PC-9 (cell line): ENCODE measurements around the gene ATAD3C. TPM values are rescaled to one million over a fixed set of nuclear protein-coding genes. Genes with fewer than 3 reads are reported as not detected.

Experiments
- BruUV-seq: library from RNA; stranded (reverse); fragments of 400-500 nt; replicated peaks from 2 replicates; lab custom pipeline; 2021; lab: Mats Ljungman, UMichigan
- CTCF ChIA-PET: fragments of 300-600 bp; sonication (Branson Sonifier 250); formaldehyde crosslinking; loops from one replicate; lab custom pipeline; 2022; ENCODE audit warnings: antibody characterized with exemption; lab: Charles Lee
- POLR2A ChIA-PET: fragments of 300-600 bp; sonication (Branson Sonifier 250); formaldehyde crosslinking; loops from one replicate; lab custom pipeline; 2022; ENCODE audit warnings: antibody characterized with exemption; ENCODE audit not compliant: unreplicated experiment; lab: Charles Lee
- DNase-seq, 2 experiments: peaks; one replicate each; pipeline versions ENCODE4 v3.0.0 to v3.0.0-alpha.2; 2015 to 2022; ENCODE audit warnings: mixed read lengths in 1 of 2
- H2AFZ ChIP-seq: fragments of 200-600 bp; sonication (generic); 2 replicates; pipeline ENCODE4 v1.8.1; 2017; ENCODE audit warnings: antibody characterized with exemption
- H3F3A ChIP-seq: fragments of 200-600 bp; sonication (generic); 2 replicates; pipeline ENCODE4 v1.8.1; 2017; ENCODE audit warnings: antibody characterized with exemption, mild to moderate bottlenecking, low read depth; ENCODE audit not compliant: insufficient read depth
- H3K27ac ChIP-seq: fragments of 200-600 bp; sonication (generic); 2 replicates; pipeline ENCODE4 v1.6.1; 2016; ENCODE audit warnings: mixed run types
- H3K27me3 ChIP-seq: fragments of 200-600 bp; sonication (generic); 2 replicates; pipeline ENCODE4 v1.6.1; 2016; ENCODE audit warnings: low read depth, mixed run types; ENCODE audit not compliant: insufficient read depth
- H3K36me3 ChIP-seq: fragments of 200-600 bp; sonication (generic); 2 replicates; pipeline ENCODE4 v1.6.1; 2016; ENCODE audit warnings: low read depth, mixed run types
- H3K4me1 ChIP-seq: fragments of 200-600 bp; sonication (generic); replicated peaks from 2 replicates; pipeline ENCODE4 v1.6.1; 2016; ENCODE audit warnings: mixed run types; ENCODE audit not compliant: insufficient read depth
- H3K4me2 ChIP-seq: fragments of 200-600 bp; sonication (generic); 2 replicates; pipeline ENCODE4 v1.6.1; 2017; ENCODE audit warnings: mixed run types
- H3K4me3 ChIP-seq: fragments of 200-600 bp; sonication (generic); 2 replicates; pipeline ENCODE4 v1.6.1; 2016; ENCODE audit warnings: mixed run types
- H3K79me2 ChIP-seq: fragments of 200-600 bp; sonication (generic); 2 replicates; pipeline ENCODE4 v1.6.1; 2017; ENCODE audit warnings: low read depth, mixed run types
- H3K9me2 ChIP-seq: fragments of 200-600 bp; sonication (generic); 2 replicates; pipeline ENCODE4 v1.8.1; 2017; ENCODE audit warnings: mild to moderate bottlenecking; ENCODE audit not compliant: insufficient read depth
- H3K9me3 ChIP-seq: fragments of 200-600 bp; sonication (generic); 2 replicates; pipeline ENCODE4 v1.8.1; 2016; ENCODE audit warnings: low read depth; ENCODE audit not compliant: insufficient read depth
- H4K20me1 ChIP-seq: fragments of 200-600 bp; sonication (generic); 2 replicates; pipeline ENCODE4 v1.8.1; 2017; ENCODE audit not compliant: insufficient read depth
- CTCF ChIP-seq: fragments of 200-600 bp; sonication (generic); conservative IDR thresholded peaks from 2 replicates; pipeline ENCODE4 v1.6.1; 2017; ENCODE audit warnings: mixed run types, antibody characterized with exemption, mild to moderate bottlenecking, moderate library complexity
- EZH2 ChIP-seq: fragments of 200-600 bp; sonication (generic); IDR thresholded peaks from 2 replicates; pipeline ENCODE4 v1.8.0; 2017; ENCODE audit warnings: antibody characterized with exemption, low read depth
- intact Hi-C: fragments of 100-400 bp; cut with micrococcal nuclease; formaldehyde crosslinking; loops from one replicate; pipeline ENCODE4 v1.10.0; 2022; ENCODE audit not compliant: unreplicated experiment
- total RNA-seq: library from RNA; stranded (reverse); gene quantifications from 2 replicates; pipeline ENCODE4 v1.2.3, GENCODE V29; 2021

ATAD3C gene
- total RNA-seq, 1 experiment from 2014 or later: 4.0 TPM

DNA sequence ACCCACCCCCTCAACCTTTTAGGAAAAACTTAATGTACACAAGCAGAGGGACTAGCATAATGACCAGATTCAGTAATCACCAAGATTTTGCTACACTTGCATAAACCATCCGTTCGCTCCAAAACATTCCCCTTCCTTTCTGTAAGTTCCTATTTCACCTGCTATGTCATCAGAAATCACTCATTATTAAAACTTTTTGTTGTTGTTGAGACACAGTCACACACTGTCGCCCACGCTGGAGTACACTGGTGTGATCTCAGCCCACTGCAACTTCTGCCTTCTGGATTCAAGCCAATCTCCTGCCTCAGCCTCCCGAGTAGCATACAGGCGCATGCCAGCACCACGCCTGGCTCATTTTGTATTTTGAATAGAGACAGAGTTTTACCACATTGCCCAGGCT, 45.8 kb upstream of the ATAD3C start:
- DNase-seq: no peak
- Histone ChIP-seq H3K9me2 (no peaks in the 10 kb centered on the region), H3K27ac (no peak overlapping the region), H3F3A (peaks cover 57% of the 10 kb centered on the region), H3K36me3 (peaks cover 28% of the 10 kb centered on the region; the same call in 1 of the 2 replicates), H3K79me2 (peaks cover 71% of the 10 kb centered on the region), H3K27me3 (no peaks in the 10 kb centered on the region), H3K4me1 (peaks cover 29% of the 10 kb centered on the region), H3K9me3 (no peaks in the 10 kb centered on the region), H2AFZ (no peak overlapping the region), H3K4me2 (no peak overlapping the region), H3K4me3 (no peak overlapping the region), H4K20me1 (peaks cover 4% of the 10 kb centered on the region)
- POLR2A ChIA-PET: no interaction called here
- CTCF ChIA-PET: no interaction called here
- intact Hi-C loops: no loop called here
- BruUV-seq: no TSS peak
- no peak for TF ChIP-seq CTCF

DNA sequence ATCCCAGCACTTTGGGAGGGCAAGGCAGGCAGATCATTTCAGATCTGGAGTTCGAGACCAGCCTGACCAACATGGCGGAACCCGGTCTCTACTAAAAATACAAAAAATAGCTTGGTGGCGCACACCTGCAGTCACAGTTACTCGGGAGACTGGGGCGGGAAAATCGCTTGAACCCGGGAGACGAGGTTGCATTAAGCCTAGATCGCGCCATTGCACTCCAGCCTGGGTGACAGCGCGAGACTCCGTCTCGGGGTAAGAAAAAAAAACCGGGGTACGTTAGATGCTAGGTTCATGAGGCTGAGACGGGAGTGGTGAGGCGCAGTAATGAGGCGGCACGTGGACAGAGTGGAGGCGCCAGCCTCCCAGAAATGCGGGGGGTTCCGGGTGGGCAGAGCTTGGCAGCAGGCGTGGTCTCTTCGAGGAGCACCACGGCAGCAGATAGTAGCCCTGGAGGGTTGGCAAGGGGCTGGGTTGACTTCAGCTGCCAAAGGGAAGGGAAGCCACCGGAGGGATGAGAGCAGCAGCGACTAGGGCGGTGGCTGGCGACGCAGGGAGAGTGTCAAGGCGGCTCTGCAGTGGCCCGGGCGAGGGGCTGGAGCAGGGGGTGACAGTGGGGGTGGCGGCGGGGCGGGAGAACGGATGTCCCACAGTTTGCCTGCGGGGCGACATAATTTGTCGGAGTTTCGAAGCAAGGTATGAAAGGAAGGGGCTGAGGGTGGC, 43.2 kb upstream of the ATAD3C start:
- DNase-seq: no peak
- Histone ChIP-seq H3K4me3 (peak overlapping the region; percentile 80), H3K27ac (peak overlapping the region; percentile 44; the same call in 1 of the 2 replicates), H3K36me3 (peaks cover 20% of the 10 kb centered on the region; the same call in 1 of the 2 replicates), H3K4me1 (peaks cover 19% of the 10 kb centered on the region), H2AFZ (0 out of 2 replicates have a peak overlapping the region, but pooled peaks have one; percentile 85), H3K79me2 (peaks cover 59% of the 10 kb centered on the region), H4K20me1 (peaks cover 8% of the 10 kb centered on the region), H3K9me3 (no peaks in the 10 kb centered on the region), H3K9me2 (no peaks in the 10 kb centered on the region), H3K4me2 (peak overlapping the region; percentile 88), H3F3A (peaks cover 52% of the 10 kb centered on the region), H3K27me3 (no peaks in the 10 kb centered on the region)
- ChIA-PET CTCF (no interaction called here), POLR2A (no interaction called here)
- BruUV-seq: no TSS peak
- TF ChIP-seq EZH2 (no peak), CTCF (no peak)
- intact Hi-C loops: loop anchor here (2.0 kb wide), 2 partner anchors 27 to 35 kb away; no protein-coding TSS in a partner anchor

- Histone ChIP-seq H2AFZ (peak within 1 kb of the TSS; percentile 85), H3K27ac (peak within 1 kb of the TSS; percentile 44), H3K4me2 (peak within 1 kb of the TSS; percentile 88), H4K20me1 (peaks cover 8% of the 10 kb centered on the region), H3K36me3 (peaks cover 16% of the 10 kb centered on the region; the same call in 1 of the 2 replicates), H3K4me3 (peak within 1 kb of the TSS; percentile 80), H3K27me3 (no peaks in the 10 kb centered on the region), H3K9me2 (no peaks in the 10 kb centered on the region), H3K79me2 (peaks cover 52% of the 10 kb centered on the region), H3K9me3 (no peaks in the 10 kb centered on the region), H3K4me1 (peaks cover 19% of the 10 kb centered on the region), H3F3A (peaks cover 45% of the 10 kb centered on the region)
- peak; percentile 78 to 85 for DNase-seq
- TF ChIP-seq EZH2: no peak
- TF ChIP-seq CTCF: no peak
- ChIA-PET CTCF (no interaction called here), POLR2A (no interaction called here)
- BruUV-seq: no TSS peak
- intact Hi-C loops: loop anchor here (2.0 kb wide), 2 partner anchors 26 to 34 kb away; no protein-coding TSS in a partner anchor
Observed at GRCh38 chr1:1406821-1407635, 42.5 kb upstream of the ATAD3C start, which contains the start of gene MRPL20. Gene MRPL20 (minus strand): TSS chr1:1407293. CDS start chr1:1407217, 76 bp downstream.
